GM23248 (cell line): Measurements from ENCODE around the gene PRR5. TPM values are rescaled to one million over a fixed set of nuclear protein-coding genes. Genes with fewer than 3 reads are reported as not detected.
"Not testable (repeated sequence)": the region's sequence is repeated elsewhere in the genome, so short reads cannot be mapped to it uniquely, and the experiment has no call there.

Experiments used
- DNase-seq: peaks from one replicate; pipeline ENCODE4 v3.0.0-alpha.2; 2015
- H2AFZ ChIP-seq: fragments of 200-600 bp; sonication (generic); 2 replicates; pipeline ENCODE4 v1.6.1; 2016; ENCODE audit warnings: antibody characterized with exemption
- H3F3A ChIP-seq: fragments of 200-600 bp; sonication (generic); 2 replicates; pipeline ENCODE4 v1.6.1; 2016; ENCODE audit warnings: mild to moderate bottlenecking, antibody characterized with exemption, mixed run types; ENCODE audit not compliant: insufficient read depth
- H3K27ac ChIP-seq: fragments of 200-600 bp; sonication (generic); 2 replicates; pipeline ENCODE4 v1.5.1; 2016; ENCODE audit warnings: mild to moderate bottlenecking
- H3K27me3 ChIP-seq: fragments of 200-600 bp; sonication (generic); replicated peaks from 2 replicates; pipeline ENCODE4 v1.6.1; 2016; ENCODE audit warnings: mild to moderate bottlenecking; ENCODE audit not compliant: insufficient read depth
- H3K36me3 ChIP-seq: fragments of 200-600 bp; sonication (generic); 2 replicates; pipeline ENCODE4 v1.6.1; 2016; ENCODE audit warnings: low read depth, mild to moderate bottlenecking
- H3K4me1 ChIP-seq: fragments of 200-600 bp; sonication (generic); 2 replicates; pipeline ENCODE4 v1.6.1; 2016; ENCODE audit warnings: mild to moderate bottlenecking; ENCODE audit not compliant: insufficient read depth
- H3K4me2 ChIP-seq: fragments of 200-600 bp; sonication (generic); one replicate; pipeline ENCODE4 v1.6.1; 2016; ENCODE audit warnings: mild to moderate bottlenecking; ENCODE audit not compliant: unreplicated experiment
- H3K4me3 ChIP-seq: fragments of 200-600 bp; sonication (generic); 2 replicates; pipeline ENCODE4 v1.5.1; 2016; ENCODE audit warnings: mild to moderate bottlenecking
- H3K79me2 ChIP-seq: fragments of 200-600 bp; sonication (generic); 2 replicates; pipeline ENCODE4 v1.6.1; 2016; ENCODE audit warnings: mild to moderate bottlenecking; ENCODE audit not compliant: insufficient read depth
- H3K9ac ChIP-seq: fragments of 200-600 bp; sonication (generic); 2 replicates; pipeline ENCODE4 v1.6.1; 2016; ENCODE audit warnings: mild to moderate bottlenecking
- H3K9me2 ChIP-seq: fragments of 200-600 bp; sonication (generic); 2 replicates; pipeline ENCODE4 v1.6.1; 2016; ENCODE audit warnings: mixed run types, mild to moderate bottlenecking, moderate library complexity; ENCODE audit not compliant: insufficient read depth
- H3K9me3 ChIP-seq: fragments of 200-600 bp; sonication (generic); one replicate; pipeline ENCODE4 v1.6.1; 2017; ENCODE audit warnings: low read depth
- H4K20me1 ChIP-seq: fragments of 200-600 bp; sonication (generic); 2 replicates; pipeline ENCODE4 v1.6.0; 2016; ENCODE audit not compliant: insufficient read depth
- EZH2 ChIP-seq: fragments of 200-600 bp; sonication (generic); IDR thresholded peaks from 2 replicates; pipeline ENCODE4 v1.6.1; 2018; ENCODE audit warnings: antibody characterized with exemption, mild to moderate bottlenecking; ENCODE audit not compliant: insufficient read depth, poor library complexity, severe bottlenecking
- EZH2phosphoT487 ChIP-seq: fragments of 200-600 bp; sonication (generic); IDR thresholded peaks from 2 replicates; pipeline ENCODE4 v1.6.1; 2018; ENCODE audit warnings: antibody characterized with exemption, moderate library complexity, mild to moderate bottlenecking, low read depth; ENCODE audit not compliant: insufficient read depth
- WGBS, 2 experiments: methylation state at CpG; one replicate each; pipeline ENCODE4 v1.1.6; 2015 to 2017; ENCODE audit warnings: low lambda C conversion rate in 2 of 2, low coverage in 1 of 2; ENCODE audit errors: missing lambda C conversion rate in 2 of 2; 5-methylcytosine and 5-hydroxymethylcytosine counted together
- in situ Hi-C: fragments of 300-500 bp; cut with MboI; formaldehyde crosslinking; loops from 2 replicates; pipeline ENCODE4 v1.15.0; 2020
- polyA plus RNA-seq: library from polyadenylated mRNA; unstranded; fragments of >200 nt; fragmentation: Nextera tagmentation; extraction: Ambion mirVana; gene quantifications from 2 replicates; pipeline ENCODE4 v1.2.1, GENCODE V29; 2016
- total RNA-seq: library from RNA; depleted of rRNA; stranded (reverse); fragments of >200 nt; shearing (Covaris generic); gene quantifications from 2 replicates; pipeline ENCODE4 v1.2.3, GENCODE V29; 2014; rRNA removed

PRR5 gene, protein sequence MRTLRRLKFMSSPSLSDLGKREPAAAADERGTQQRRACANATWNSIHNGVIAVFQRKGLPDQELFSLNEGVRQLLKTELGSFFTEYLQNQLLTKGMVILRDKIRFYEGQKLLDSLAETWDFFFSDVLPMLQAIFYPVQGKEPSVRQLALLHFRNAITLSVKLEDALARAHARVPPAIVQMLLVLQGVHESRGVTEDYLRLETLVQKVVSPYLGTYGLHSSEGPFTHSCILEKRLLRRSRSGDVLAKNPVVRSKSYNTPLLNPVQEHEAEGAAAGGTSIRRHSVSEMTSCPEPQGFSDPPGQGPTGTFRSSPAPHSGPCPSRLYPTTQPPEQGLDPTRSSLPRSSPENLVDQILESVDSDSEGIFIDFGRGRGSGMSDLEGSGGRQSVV
- total RNA-seq = 20.0 and 24.0 TPM in 2 replicates
- 18.2 and 18.9 TPM in 2 replicates for polyA plus RNA-seq

GRCh38 chr22:44701824-44702478, at the start of gene PRR5:
TSS of gene PRR5 (plus strand) at chr22:44702204. CDS start at chr22:44702475, 271 bp downstream.
- peak within 1 kb of the TSS; percentile 68 for H2AFZ ChIP-seq
- H3K79me2 ChIP-seq = peaks cover 16% of the 10 kb centered on the region; the same call in 1 of the 2 replicates
- peak; percentile 93 for DNase-seq
- H3K4me2 ChIP-seq = peak within 1 kb of the TSS; percentile 75
- H3K27ac ChIP-seq = peak within 1 kb of the TSS; percentile 38
- H3K27me3 ChIP-seq = no peaks in the 10 kb centered on the region
- H3K9me2 ChIP-seq = no peaks in the 10 kb centered on the region
- H3K9ac ChIP-seq = peak within 1 kb of the TSS; percentile 84
- peaks cover 22% of the 10 kb centered on the region for H3F3A ChIP-seq
- H3K4me3 ChIP-seq = peak within 1 kb of the TSS; percentile 82
- H3K4me1 ChIP-seq = peaks cover 31% of the 10 kb centered on the region
- H3K36me3 ChIP-seq = no peaks in the 10 kb centered on the region
- no peaks in the 10 kb centered on the region for H4K20me1 ChIP-seq
- 5 to 18% methylated on average over 15 to 83 of the region's 88 CpGs for WGBS, 2 experiments
- in situ Hi-C loops = no loop called here
- no peaks in the 10 kb centered on the region for H3K9me3 ChIP-seq
- TF ChIP-seq EZH2phosphoT487 = no peak
- no peak for TF ChIP-seq EZH2

GRCh38 chr22:44652866-44653265, 49.1 kb upstream of the PRR5 start:
- H3K36me3 ChIP-seq, H3K9ac ChIP-seq, H3K4me3 ChIP-seq, H3K9me3 ChIP-seq, DNase-seq, in situ Hi-C loops, H3K79me2 ChIP-seq, H2AFZ ChIP-seq, H4K20me1 ChIP-seq, H3K9me2 ChIP-seq, H3K27ac ChIP-seq, H3K27me3 ChIP-seq, H3K4me2 ChIP-seq: not testable (repeated sequence)
- 68 to 90% methylated on average over 1 of the region's 1 CpG for WGBS, 2 experiments
- peaks cover 15% of the 10 kb centered on the region; the same call in 1 of the 2 replicates for H3F3A ChIP-seq
- H3K4me1 ChIP-seq = peaks cover 16% of the 10 kb centered on the region

GRCh38 chr22:44658311-44658953, 43.6 kb upstream of the PRR5 start:
- peak; percentile 79 for DNase-seq
- 4 to 10% methylated on average over 13 to 14 of the region's 14 CpGs for WGBS, 2 experiments
- Histone ChIP-seq H3K4me1 (peaks cover 13% of the 10 kb centered on the region), H3K9me3 (no peaks in the 10 kb centered on the region), H3K36me3 (no peaks in the 10 kb centered on the region), H3K4me2 (peak overlapping the region; percentile 26), H4K20me1 (no peaks in the 10 kb centered on the region), H3K9me2 (no peaks in the 10 kb centered on the region), H3K27ac (peak overlapping the region; percentile 63), H3K27me3 (no peaks in the 10 kb centered on the region), H3K4me3 (no peak overlapping the region), H3K79me2 (no peaks in the 10 kb centered on the region), H3K9ac (peak overlapping the region; percentile 61), H2AFZ (peak overlapping the region; percentile 50), H3F3A (0 out of 2 replicates have a peak, but pooled peaks cover 6% of the 10 kb centered on the region)
- in situ Hi-C loops = no loop called here
- TF ChIP-seq EZH2 (no peak), EZH2phosphoT487 (no peak)

- no peaks in the 10 kb centered on the region for H3K9me2 ChIP-seq
- no peaks in the 10 kb centered on the region for H4K20me1 ChIP-seq
- WGBS, 2 experiments = 14 to 21% methylated on average over 5 of the region's 6 CpGs
- no peak overlapping the region for H3K4me2 ChIP-seq
- H3F3A ChIP-seq = 0 out of 2 replicates have a peak, but pooled peaks cover 6% of the 10 kb centered on the region
- peaks cover 13% of the 10 kb centered on the region for H3K4me1 ChIP-seq
- H3K4me3 ChIP-seq = no peak overlapping the region
- DNase-seq = peak; percentile 84
- no peaks in the 10 kb centered on the region for H3K36me3 ChIP-seq
- no peaks in the 10 kb centered on the region for H3K79me2 ChIP-seq
- TF ChIP-seq EZH2phosphoT487 = no peak
- TF ChIP-seq EZH2 = no peak
- H3K27ac ChIP-seq = peak overlapping the region; percentile 63
- in situ Hi-C loops = no loop called here
- no peaks in the 10 kb centered on the region for H3K9me3 ChIP-seq
- no peaks in the 10 kb centered on the region for H3K27me3 ChIP-seq
- peak overlapping the region; percentile 61 for H3K9ac ChIP-seq
- peak overlapping the region; percentile 50 for H2AFZ ChIP-seq
Measured at GRCh38 chr22:44659140-44659539, 42.9 kb upstream of the PRR5 start.
